CD4-positive, alpha-beta T cell (primary cell): Measurements from ENCODE around the gene AADAT. TPM values are rescaled to one million over a fixed set of nuclear protein-coding genes. Genes with fewer than 3 reads are reported as not detected.

Experiments
- ATAC-seq: fragments of 200-7000 bp; cut with Tn5 transposase; one replicate; pipeline ENCODE4 v1.10.0; 2022; ENCODE audit warnings: mild to moderate bottlenecking; ENCODE audit not compliant: poor library complexity
- CTCF ChIA-PET: fragments of 350-600 bp; sonication (Branson Sonifier 250); formaldehyde crosslinking; loops from one replicate; lab custom pipeline; 2021; ENCODE audit warnings: antibody characterized with exemption, inconsistent platforms; lab: Charles Lee
- POLR2A ChIA-PET: fragments of 350-600 bp; sonication (Branson Sonifier 250); formaldehyde crosslinking; loops from one replicate; lab custom pipeline; 2021; ENCODE audit warnings: antibody characterized with exemption, inconsistent platforms; lab: Charles Lee
- DNase-seq, 14 experiments: peaks; one replicate each; pipeline ENCODE4 v3.0.0-alpha.2; 2013 to 2020; ENCODE audit warnings: mixed read lengths in 2 of 14
- H3K27ac ChIP-seq, 2 donors: one replicate each; pipeline versions ENCODE4 v1.5.1 to v1.7.0; 2013; ENCODE audit warnings: low read length in 2 of 2, low read depth in 1 of 2, mild to moderate bottlenecking in 1 of 2
- H3K27me3 ChIP-seq, 2 experiments: 1 replicate in 1 of 2; 2 replicates in 1 of 2; pipeline versions ENCODE4 v1.6.1 to v1.7.0; 2013; ENCODE audit warnings: low read length in 2 of 2, control low read depth in 1 of 2, mild to moderate bottlenecking in 1 of 2, moderate library complexity in 1 of 2; ENCODE audit not compliant: insufficient read depth in 2 of 2, control insufficient read depth in 1 of 2
- H3K36me3 ChIP-seq: one replicate; pipeline ENCODE4 v1.6.1; 2013; ENCODE audit warnings: low read length, control low read depth; ENCODE audit not compliant: insufficient read depth
- H3K4me1 ChIP-seq: one replicate; pipeline ENCODE4 v1.6.1; 2013; ENCODE audit warnings: low read length, control low read depth; ENCODE audit not compliant: insufficient read depth
- H3K4me3 ChIP-seq: one replicate; pipeline ENCODE4 v1.5.1; 2013; ENCODE audit warnings: mild to moderate bottlenecking, low read length, moderate library complexity
- H3K9me3 ChIP-seq, 2 experiments: 1 replicate in 1 of 2; 2 replicates in 1 of 2; pipeline versions ENCODE4 v1.6.1 to v1.7.0; 2013; ENCODE audit warnings: low read length in 2 of 2, mild to moderate bottlenecking in 2 of 2, control low read depth in 1 of 2, moderate library complexity in 1 of 2; ENCODE audit not compliant: control insufficient read depth in 1 of 2, insufficient read depth in 1 of 2
- H3K27ac Mint-ChIP-seq: one replicate; pipeline ENCODE4 v1.8.0; 2020; ENCODE audit warnings: mixed read lengths
- H3K27me3 Mint-ChIP-seq: one replicate; pipeline ENCODE4 v1.8.0; 2021; ENCODE audit warnings: mixed read lengths
- H3K36me3 Mint-ChIP-seq: one replicate; pipeline ENCODE4 v1.8.0; 2021; ENCODE audit warnings: low read depth, mixed read lengths
- H3K4me1 Mint-ChIP-seq: one replicate; pipeline ENCODE4 v1.8.0; 2021; ENCODE audit warnings: low read depth, mixed read lengths
- H3K4me3 Mint-ChIP-seq: one replicate; pipeline ENCODE4 v1.8.0; 2020; ENCODE audit warnings: mild to moderate bottlenecking, mixed read lengths
- H3K9me3 Mint-ChIP-seq: one replicate; pipeline ENCODE4 v1.8.0; 2020; ENCODE audit warnings: mixed read lengths
- CTCF ChIP-seq: fragments of 200-600 bp; IDR thresholded peaks from one replicate; pipeline ENCODE4 v1.8.0; 2022; ENCODE audit warnings: antibody characterized with exemption, mild to moderate bottlenecking
- intact Hi-C, 2 experiments: fragments of 100-400 bp; cut with DNase I in 1 of 2; cut with micrococcal nuclease in 1 of 2; formaldehyde crosslinking; loops; one replicate each; pipeline versions ENCODE4 v1.15.1 to v1.9.0; 2023 to 2025; cut with DNase I, micrococcal nuclease
- total RNA-seq, 174 experiments: library from RNA in 2 of 174; stranded (reverse) in 2 of 174; gene quantifications; one replicate each; pipeline ENCODE4 v1.2.3 and lab custom pipeline; 2021 to 2026

The AADAT gene
- total RNA-seq, 2 experiments from 2014 or later: not detected

DNA sequence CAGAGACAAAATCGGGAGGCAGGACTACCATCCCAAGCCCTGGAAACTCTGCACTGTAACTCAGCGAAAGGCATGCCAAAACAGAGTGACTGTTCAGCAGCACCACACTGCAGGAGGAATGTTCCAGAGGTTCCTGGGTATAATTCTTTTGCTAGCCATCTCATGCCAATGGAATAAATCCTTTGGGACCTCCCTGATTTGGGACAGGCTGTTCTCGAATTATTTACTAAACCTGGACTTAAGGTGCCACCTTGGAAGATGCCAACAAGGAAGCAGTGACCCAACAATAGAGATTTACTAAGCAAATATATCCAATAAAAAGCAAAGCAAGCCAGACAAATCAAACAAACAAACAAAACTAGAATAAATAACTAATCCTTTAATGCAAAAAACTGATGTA is 9.3 kb downstream of the AADAT start:
- H3K4me3 ChIP-seq: no peak overlapping the region

GRCh38 chr4:170079981-170080380 is 9.8 kb downstream of the AADAT start:
- POLR2A ChIA-PET: no interaction called here
- Histone ChIP-seq H3K4me3 (no peak overlapping the region), H3K27ac (no peak overlapping the region), H3K27me3 (peaks cover 4 to 8% of the 10 kb centered on the region in 2 experiments), H3K9me3 (no peaks in the 10 kb centered on the region), H3K4me1 (no peaks in the 10 kb centered on the region), H3K36me3 (no peaks in the 10 kb centered on the region)
- H3K9me3 Mint-ChIP-seq: no peaks in the 10 kb centered on the region
- peaks cover 17% of the 10 kb centered on the region for H3K27me3 Mint-ChIP-seq
- no peak for ATAC-seq
- intact Hi-C loops: no loop called here
- no peak for DNase-seq
- no peak overlapping the region for H3K27ac Mint-ChIP-seq
- no peaks in the 10 kb centered on the region for H3K4me1 Mint-ChIP-seq
- no peak overlapping the region for H3K4me3 Mint-ChIP-seq
- no peak for TF ChIP-seq CTCF
- no peaks in the 10 kb centered on the region for H3K36me3 Mint-ChIP-seq
- CTCF ChIA-PET: no interaction called here

More for the DNA sequence above, 9.3 kb downstream of the AADAT start:
- Histone ChIP-seq H3K4me1 (no peaks in the 10 kb centered on the region), H3K9me3 (no peaks in the 10 kb centered on the region), H3K36me3 (no peaks in the 10 kb centered on the region), H3K27ac (no peak overlapping the region), H3K27me3 (peaks cover 4 to 12% of the 10 kb centered on the region in 2 experiments)
- ATAC-seq (no peak), DNase-seq (no peak)
- H3K4me3 Mint-ChIP-seq: no peak overlapping the region
- no peaks in the 10 kb centered on the region for H3K9me3 Mint-ChIP-seq
- TF ChIP-seq CTCF: no peak
- peaks cover 15% of the 10 kb centered on the region for H3K27me3 Mint-ChIP-seq
- no peaks in the 10 kb centered on the region for H3K4me1 Mint-ChIP-seq
- no peak overlapping the region for H3K27ac Mint-ChIP-seq
- H3K36me3 Mint-ChIP-seq: no peaks in the 10 kb centered on the region
- ChIA-PET CTCF (no interaction called here), POLR2A (no interaction called here)
- intact Hi-C loops: no loop called here

GRCh38 chr4:170071196-170071595 is 18.6 kb downstream of the AADAT start:
- Histone ChIP-seq H3K4me3 (no peak overlapping the region), H3K9me3 (no peaks in the 10 kb centered on the region), H3K36me3 (no peaks in the 10 kb centered on the region), H3K27ac (no peak overlapping the region), H3K27me3 (no peaks in the 10 kb centered on the region), H3K4me1 (no peaks in the 10 kb centered on the region)
- Mint-ChIP-seq H3K4me3 (no peak overlapping the region), H3K27ac (no peak overlapping the region), H3K4me1 (no peaks in the 10 kb centered on the region), H3K36me3 (no peaks in the 10 kb centered on the region), H3K9me3 (no peaks in the 10 kb centered on the region), H3K27me3 (peaks cover 5% of the 10 kb centered on the region)
- POLR2A ChIA-PET: no interaction called here
- no peak for TF ChIP-seq CTCF
- ATAC-seq (no peak), DNase-seq (no peak)
- intact Hi-C loops: no loop called here
- CTCF ChIA-PET: interaction anchor here (1.1 kb wide), 1 partner anchor 10 kb away, joined by 3 read pairs; no protein-coding TSS in a partner anchor
